ENCODE results near the gene SYNCRIP. TPM values are rescaled to one million over a fixed set of nuclear protein-coding genes. Genes with fewer than 3 reads are reported as not detected.
"Not testable (repeated sequence)": the region's sequence is repeated elsewhere in the genome, so short reads cannot be mapped to it uniquely, and the experiment has no call there.

Gene SYNCRIP
- polyA plus RNA-seq, 1 donor from 2014 or later, result 69.4 TPM

GRCh38 chr6:85641522-85641896, 1.2 kb downstream of the SYNCRIP start:
- Mint-ChIP-seq H3K4me3 (peak overlapping the region; percentile 91 to 98 (median 94)), H3K27me3 (no peaks in the 10 kb centered on the region), H3K27ac (peak overlapping the region; percentile 90 to 99 (median 97)), H3K9me3 (no peaks in the 10 kb centered on the region), H3K4me1 (peaks cover 25 to 52% (median 52%) of the 10 kb centered on the region in 3 donors), H3K36me3 (peaks cover 12% of the 10 kb centered on the region)

DNA sequence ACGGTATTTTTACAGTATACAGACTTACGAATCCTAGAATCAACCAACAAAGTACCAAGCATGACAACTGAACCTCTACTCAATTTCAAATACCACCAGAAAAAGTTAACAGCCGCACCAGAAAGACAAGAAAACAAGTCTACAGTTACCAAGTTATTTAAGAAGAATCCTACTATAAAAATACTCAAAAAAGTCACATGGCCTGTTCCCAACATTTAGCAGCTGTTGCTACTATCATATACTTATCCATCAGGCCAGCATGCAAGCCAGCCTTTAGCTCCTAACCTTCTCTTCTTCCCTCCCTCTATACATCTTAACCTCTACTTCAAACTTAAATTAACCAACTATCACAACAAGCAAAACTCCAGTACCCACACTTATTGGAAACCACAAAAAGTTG, 1.9 kb downstream of the SYNCRIP start:
- H3K4me3 Mint-ChIP-seq, result peak overlapping the region; percentile 91 to 98 (median 94)
- H3K4me1 Mint-ChIP-seq, result peaks cover 25 to 53% (median 52%) of the 10 kb centered on the region in 3 donors
- no peaks in the 10 kb centered on the region for H3K27me3 Mint-ChIP-seq
- no peaks in the 10 kb centered on the region for H3K9me3 Mint-ChIP-seq
- peak overlapping the region; percentile 90 to 99 (median 93) for H3K27ac Mint-ChIP-seq
- peaks cover 12% of the 10 kb centered on the region for H3K36me3 Mint-ChIP-seq

GRCh38 chr6:85637579-85637978, 5.1 kb downstream of the SYNCRIP start:
- H3K4me3 Mint-ChIP-seq, result peak overlapping the region in 1 of 4 donors; percentile 39
- H3K4me1 Mint-ChIP-seq, result peaks cover 26 to 48% (median 41%) of the 10 kb centered on the region in 3 donors
- no peaks in the 10 kb centered on the region for H3K27me3 Mint-ChIP-seq
- H3K36me3 Mint-ChIP-seq, result peaks cover 12% of the 10 kb centered on the region
- no peaks in the 10 kb centered on the region for H3K9me3 Mint-ChIP-seq
- peak overlapping the region in 2 of 3 donors; percentile 33 to 47 for H3K27ac Mint-ChIP-seq

DNA sequence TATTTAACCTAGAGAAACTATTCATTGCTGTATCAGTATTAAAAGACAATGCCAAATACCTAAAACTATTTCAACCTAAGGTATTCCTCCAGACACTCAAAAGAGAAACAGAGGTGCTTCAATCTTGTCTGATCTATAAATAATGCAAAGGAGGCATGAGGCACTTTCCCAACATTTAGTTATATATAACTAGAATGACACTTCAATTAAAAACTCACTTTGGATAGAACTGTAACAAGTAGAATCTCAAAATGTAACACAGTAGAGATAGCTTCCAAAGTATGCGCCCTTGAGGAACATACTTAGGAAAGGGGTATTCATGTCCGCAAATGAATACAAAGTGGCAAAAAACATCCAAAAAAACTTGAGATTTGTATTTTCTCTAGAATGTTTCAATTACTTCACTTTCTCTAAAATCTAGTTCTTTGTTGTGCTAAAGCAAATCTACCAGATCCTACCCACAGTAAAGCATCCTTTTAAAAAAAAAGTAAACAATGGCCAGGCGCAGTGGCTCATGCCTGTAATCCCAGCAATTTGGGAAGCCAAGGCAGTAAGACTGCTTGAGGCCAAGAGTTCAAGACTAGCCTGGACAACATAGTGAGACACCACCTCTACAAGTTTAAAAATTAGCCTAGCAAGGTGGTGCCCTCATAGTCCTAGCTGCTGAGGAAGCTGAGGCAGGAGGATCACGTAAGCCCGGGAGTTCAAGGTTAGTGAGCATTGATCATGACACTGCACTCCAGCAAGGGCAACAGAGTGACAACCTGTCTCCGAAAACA, 10.3 kb downstream of the SYNCRIP start:
- no peak overlapping the region for H3K4me3 Mint-ChIP-seq
- no peaks in the 10 kb centered on the region for H3K27me3 Mint-ChIP-seq
- no peaks in the 10 kb centered on the region for H3K9me3 Mint-ChIP-seq
- H3K27ac Mint-ChIP-seq, result no peak overlapping the region
- peaks cover 7% of the 10 kb centered on the region for H3K36me3 Mint-ChIP-seq
- H3K4me1 Mint-ChIP-seq, result peaks cover 16 to 23% (median 17%) of the 10 kb centered on the region in 3 donors

GRCh38 chr6:85631117-85631516, 11.6 kb downstream of the SYNCRIP start:
- H3K36me3 Mint-ChIP-seq, H3K27ac Mint-ChIP-seq, H3K4me3 Mint-ChIP-seq, H3K9me3 Mint-ChIP-seq, H3K27me3 Mint-ChIP-seq: not testable (repeated sequence)
- H3K4me1 Mint-ChIP-seq, result peaks cover 10 to 18% (median 17%) of the 10 kb centered on the region in 3 donors

- peaks cover 23 to 31% (median 24%) of the 10 kb centered on the region in 3 donors for H3K4me1 Mint-ChIP-seq
- peak overlapping the region in 1 of 3 donors; percentile 45 for H3K27ac Mint-ChIP-seq
- no peak overlapping the region for H3K4me3 Mint-ChIP-seq
- H3K36me3 Mint-ChIP-seq, result peaks cover 9% of the 10 kb centered on the region
- H3K9me3 Mint-ChIP-seq, result no peaks in the 10 kb centered on the region
- H3K27me3 Mint-ChIP-seq, result no peaks in the 10 kb centered on the region
Measured at GRCh38 chr6:85628353-85628752, 14.3 kb downstream of the SYNCRIP start.

DNA sequence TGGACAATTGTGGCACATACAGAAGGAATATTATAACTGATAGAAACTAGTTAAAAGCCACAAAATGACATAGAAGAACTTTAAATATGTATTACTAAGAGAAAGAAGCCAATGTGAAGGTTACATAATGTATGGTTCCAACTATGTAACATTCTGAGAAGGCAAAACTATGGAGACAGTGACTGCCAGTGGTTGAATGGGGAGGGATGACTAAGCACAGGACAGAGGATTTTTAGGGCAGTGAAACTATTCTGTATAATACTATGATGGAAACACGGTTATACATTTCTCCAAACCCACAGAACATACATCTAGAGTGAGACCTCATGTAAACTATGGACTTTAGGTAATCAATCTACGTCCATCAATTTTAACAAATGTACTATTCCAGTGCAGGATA, 22.4 kb downstream of the SYNCRIP start:
- Mint-ChIP-seq H3K9me3 (no peaks in the 10 kb centered on the region), H3K27ac (no peak overlapping the region), H3K36me3 (peaks cover 4% of the 10 kb centered on the region), H3K27me3 (no peaks in the 10 kb centered on the region), H3K4me3 (no peak overlapping the region), H3K4me1 (peaks cover 4 to 24% (median 7%) of the 10 kb centered on the region in 3 donors)

DNA sequence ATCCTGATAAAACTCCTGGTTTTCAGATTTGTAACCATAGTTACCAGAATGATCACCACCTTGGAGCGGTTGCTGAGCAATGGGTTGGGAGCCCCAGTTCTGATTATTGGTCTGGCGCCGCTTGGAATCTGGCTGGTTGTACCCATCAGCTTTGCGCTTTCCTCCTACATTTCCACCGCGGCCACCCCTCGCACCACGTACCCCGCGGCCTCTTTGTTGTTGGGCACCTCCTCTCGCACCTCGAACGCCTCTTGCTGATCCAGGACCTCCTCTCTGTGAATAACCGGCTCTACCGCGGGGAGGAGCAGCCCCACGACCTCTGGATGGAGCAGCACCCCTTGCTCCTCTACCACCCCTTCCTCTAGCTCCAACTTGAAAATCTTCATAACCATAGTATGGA, 27.9 kb downstream of the SYNCRIP start:
- H3K27me3 Mint-ChIP-seq, result no peaks in the 10 kb centered on the region
- no peaks in the 10 kb centered on the region for H3K9me3 Mint-ChIP-seq
- H3K36me3 Mint-ChIP-seq, result peaks cover 2% of the 10 kb centered on the region
- no peak overlapping the region for H3K4me3 Mint-ChIP-seq
- peaks cover 1 to 4% (median 4%) of the 10 kb centered on the region in 3 donors for H3K4me1 Mint-ChIP-seq
- H3K27ac Mint-ChIP-seq, result peak overlapping the region in 1 of 3 donors; percentile 57

- peaks cover 0 to 4% (median 2%) of the 10 kb centered on the region in 3 donors for H3K4me1 Mint-ChIP-seq
- no peak overlapping the region for H3K4me3 Mint-ChIP-seq
- H3K36me3 Mint-ChIP-seq, result peaks cover 2% of the 10 kb centered on the region
- H3K27me3 Mint-ChIP-seq, result no peaks in the 10 kb centered on the region
- H3K27ac Mint-ChIP-seq, result no peak overlapping the region
- H3K9me3 Mint-ChIP-seq, result no peaks in the 10 kb centered on the region
Measured at GRCh38 chr6:85612690-85613474, 29.8 kb downstream of the SYNCRIP start.

GRCh38 chr6:85610182-85610895, 32.3 kb downstream of the SYNCRIP start:
- H3K9me3 Mint-ChIP-seq, result no peaks in the 10 kb centered on the region
- H3K27me3 Mint-ChIP-seq, result no peaks in the 10 kb centered on the region
- peaks cover 4% of the 10 kb centered on the region for H3K36me3 Mint-ChIP-seq
- H3K4me1 Mint-ChIP-seq, result peaks cover 2 to 4% (median 2%) of the 10 kb centered on the region in 3 donors
- no peak overlapping the region for H3K4me3 Mint-ChIP-seq
- peak overlapping the region in 1 of 3 donors; percentile 25 for H3K27ac Mint-ChIP-seq

DNA sequence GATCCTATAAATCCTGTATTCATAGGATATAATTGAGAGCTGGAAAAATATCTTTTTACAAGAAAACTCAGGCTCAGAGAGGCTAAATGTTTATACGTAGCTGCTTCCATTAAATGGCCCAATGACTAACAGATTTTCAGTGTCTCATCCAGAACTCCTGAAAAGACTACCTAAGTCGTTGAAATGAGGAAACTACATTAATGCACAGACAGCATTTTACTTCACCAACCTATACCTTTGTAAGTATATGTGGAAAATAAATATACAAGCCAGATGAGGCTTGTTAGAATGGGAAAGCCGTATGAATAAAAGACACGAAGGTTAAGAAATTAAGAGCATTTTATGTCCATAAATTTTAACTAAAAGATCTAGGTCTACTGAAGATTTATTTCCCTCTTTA, 40.6 kb downstream of the SYNCRIP start:
- Mint-ChIP-seq H3K9me3 (no peaks in the 10 kb centered on the region), H3K4me1 (peaks cover 0 to 2% (median 0%) of the 10 kb centered on the region in 3 donors), H3K27ac (no peak overlapping the region), H3K36me3 (peaks cover 3% of the 10 kb centered on the region), H3K27me3 (no peaks in the 10 kb centered on the region), H3K4me3 (no peak overlapping the region)

- H3K27me3 Mint-ChIP-seq, result no peaks in the 10 kb centered on the region
- peaks cover 3% of the 10 kb centered on the region for H3K36me3 Mint-ChIP-seq
- H3K9me3 Mint-ChIP-seq, result no peaks in the 10 kb centered on the region
- H3K4me3 Mint-ChIP-seq, result no peak overlapping the region
- peaks cover 0 to 2% (median 0%) of the 10 kb centered on the region in 3 donors for H3K4me1 Mint-ChIP-seq
- H3K27ac Mint-ChIP-seq, result peak overlapping the region in 1 of 3 donors; percentile 11
Measured at GRCh38 chr6:85600713-85601313, 41.9 kb downstream of the SYNCRIP start.

GRCh38 chr6:85594197-85594930, 48.3 kb downstream of the SYNCRIP start:
- no peaks in the 10 kb centered on the region for H3K9me3 Mint-ChIP-seq
- peak overlapping the region; percentile 93 to 98 (median 97) for H3K27ac Mint-ChIP-seq
- H3K36me3 Mint-ChIP-seq, result peaks cover 8% of the 10 kb centered on the region
- H3K4me3 Mint-ChIP-seq, result peak overlapping the region; percentile 94 to 98 (median 98)
- peaks cover 23 to 36% (median 28%) of the 10 kb centered on the region in 3 donors for H3K4me1 Mint-ChIP-seq
- no peaks in the 10 kb centered on the region for H3K27me3 Mint-ChIP-seq
